Hematopoietic multipotent progenitor cell treated with erythropoietin and hydrocortisone succinate and interleukin-3 and kit ligand, for 8 days (in vitro differentiated cells): Measurements from ENCODE around the gene DCAF6.

Source experiments
- DNase-seq: peaks from one replicate; pipeline ENCODE4 v3.0.0-alpha.2; 2015

Gene DCAF6

GRCh38 chr1:168088511-168089325, 152.2 kb downstream of the DCAF6 start:
- no peak for DNase-seq

GRCh38 chr1:168089326-168089978, 153.0 kb downstream of the DCAF6 start:
- DNase-seq = no peak

- no peak for DNase-seq
These were observed 153.5 kb downstream of the DCAF6 start for GRCh38 chr1:168089979-168090337.

- DNase-seq = no peak
These were observed 153.9 kb downstream of the DCAF6 start for GRCh38 chr1:168090395-168090794.

- DNase-seq = no peak
These were observed 154.6 kb downstream of the DCAF6 start for GRCh38 chr1:168091063-168091462.

- no peak for DNase-seq
These were observed 155.5 kb downstream of the DCAF6 start for GRCh38 chr1:168091720-168092550.

- DNase-seq = no peak
These were observed 156.3 kb downstream of the DCAF6 start for GRCh38 chr1:168092566-168093355.

- DNase-seq = no peak
These were observed 157.1 kb downstream of the DCAF6 start for GRCh38 chr1:168093616-168094015.

GRCh38 chr1:168095476-168095875, 159.0 kb downstream of the DCAF6 start:
- no peak for DNase-seq

GRCh38 chr1:168096296-168097165, 160.0 kb downstream of the DCAF6 start:
- no peak for DNase-seq

- no peak for DNase-seq
These were observed 161.5 kb downstream of the DCAF6 start for GRCh38 chr1:168097921-168098528.

- no peak for DNase-seq
These were observed 162.2 kb downstream of the DCAF6 start for GRCh38 chr1:168098534-168099320.

GRCh38 chr1:168099337-168099801, 162.9 kb downstream of the DCAF6 start:
- DNase-seq = no peak

GRCh38 chr1:168100315-168101002, 164.0 kb downstream of the DCAF6 start:
- no peak for DNase-seq

- no peak for DNase-seq
These were observed 164.9 kb downstream of the DCAF6 start for GRCh38 chr1:168101336-168101735.

GRCh38 chr1:168102487-168102886, 166.0 kb downstream of the DCAF6 start:
- no peak for DNase-seq

GRCh38 chr1:168104535-168104934, 168.1 kb downstream of the DCAF6 start:
- DNase-seq = no peak

- DNase-seq = no peak
These were observed 169.4 kb downstream of the DCAF6 start for GRCh38 chr1:168105846-168106245.

GRCh38 chr1:168106274-168106673, 169.8 kb downstream of the DCAF6 start:
- DNase-seq = no peak
